GM18517 (cell line): ENCODE measurements around the gene ECHDC1.

Source experiments
- ATAC-seq: cut with Tn5 transposase; IDR thresholded peaks from one replicate; pipeline ENCODE4 v1.9.1; 2021; ENCODE audit warnings: mild to moderate bottlenecking, moderate library complexity; ENCODE audit not compliant: unreplicated experiment

The ECHDC1 gene

GRCh38 chr6:127290391-127291265 lies 52.8 kb downstream of the ECHDC1 start:
- ATAC-seq: peak; percentile 30

- no peak for ATAC-seq
Measured at GRCh38 chr6:127289934-127290333, 53.5 kb downstream of the ECHDC1 start.

- ATAC-seq: peak; percentile 32
Measured at GRCh38 chr6:127288705-127289104, 54.7 kb downstream of the ECHDC1 start.

GRCh38 chr6:127282184-127282583 lies 61.2 kb downstream of the ECHDC1 start:
- no peak for ATAC-seq

GRCh38 chr6:127279815-127280214 lies 63.6 kb downstream of the ECHDC1 start:
- no peak for ATAC-seq

- ATAC-seq: no peak
Measured at GRCh38 chr6:127277878-127278843, 65.2 kb downstream of the ECHDC1 start.

GRCh38 chr6:127276331-127276730 lies 67.1 kb downstream of the ECHDC1 start:
- ATAC-seq: no peak

GRCh38 chr6:127273499-127273898 lies 69.9 kb downstream of the ECHDC1 start:
- no peak for ATAC-seq

GRCh38 chr6:127272576-127272975 lies 70.8 kb downstream of the ECHDC1 start:
- ATAC-seq: no peak

GRCh38 chr6:127267646-127268625 lies 75.5 kb downstream of the ECHDC1 start:
- ATAC-seq: peak; percentile 8

GRCh38 chr6:127266892-127267645 lies 76.3 kb downstream of the ECHDC1 start:
- ATAC-seq: peak; percentile 69

- peak; percentile 84 for ATAC-seq
Measured at GRCh38 chr6:127266178-127266891, 77.1 kb downstream of the ECHDC1 start, which contains the start of gene RNF146. TSS of gene RNF146 (plus strand) at chr6:127266864. CDS start at chr6:127280339, 13,475 bp downstream.

- ATAC-seq: no peak
Measured at GRCh38 chr6:127263481-127263880, 79.9 kb downstream of the ECHDC1 start.

- no peak for ATAC-seq
Measured at GRCh38 chr6:127262896-127263295, 80.5 kb downstream of the ECHDC1 start.

- no peak for ATAC-seq
Measured at GRCh38 chr6:127255286-127255685, 88.1 kb downstream of the ECHDC1 start.

GRCh38 chr6:127249621-127250020 lies 93.8 kb downstream of the ECHDC1 start:
- no peak for ATAC-seq

- no peak for ATAC-seq
Measured at GRCh38 chr6:127247114-127248096, 96.0 kb downstream of the ECHDC1 start.

GRCh38 chr6:127243501-127243900 lies 99.9 kb downstream of the ECHDC1 start:
- ATAC-seq: no peak
